Activated CD4-positive, alpha-beta T cell treated with anti-CD3 and anti-CD28 coated beads, Interleukin-2, amount 50 U/mL, for 4 hours (primary cell): Measurements from ENCODE around the gene FAM171A2.
A peak's percentile ranks its signal among the peaks of the same experiment; 100 is the strongest.
"Not testable (repeated sequence)": the region's sequence is repeated elsewhere in the genome, so short reads cannot be mapped to it uniquely, and the experiment has no call there.

Source experiments
- DNase-seq, 2 experiments: peaks; one replicate each; pipeline ENCODE4 v3.0.0-alpha.2; 2020

Gene FAM171A2

GRCh38 chr17:44360144-44360533 is 3.5 kb downstream of the FAM171A2 start:
- no peak for DNase-seq

GRCh38 chr17:44359458-44360143 is 4.1 kb downstream of the FAM171A2 start:
- DNase-seq = no peak

DNA sequence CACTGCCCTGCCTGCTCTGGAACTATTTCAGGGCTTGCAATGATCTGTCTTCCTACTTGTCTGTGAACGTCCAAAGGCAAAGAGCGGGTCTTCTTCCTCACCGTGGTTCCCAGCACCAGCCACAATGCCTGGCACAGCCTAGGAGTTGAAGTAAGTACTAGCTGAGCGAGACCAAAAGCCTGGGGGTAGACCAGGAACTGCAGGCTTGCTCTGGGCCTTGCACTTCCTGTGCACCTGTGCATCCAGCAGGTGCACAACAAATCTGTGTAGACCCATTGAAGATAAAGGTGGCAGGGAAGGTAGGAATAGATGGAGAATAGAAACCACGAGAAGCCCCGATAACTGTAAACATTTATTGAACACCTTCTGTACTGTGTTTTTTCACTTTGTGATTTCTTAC is 4.6 kb downstream of the FAM171A2 start:
- no peak for DNase-seq

DNA sequence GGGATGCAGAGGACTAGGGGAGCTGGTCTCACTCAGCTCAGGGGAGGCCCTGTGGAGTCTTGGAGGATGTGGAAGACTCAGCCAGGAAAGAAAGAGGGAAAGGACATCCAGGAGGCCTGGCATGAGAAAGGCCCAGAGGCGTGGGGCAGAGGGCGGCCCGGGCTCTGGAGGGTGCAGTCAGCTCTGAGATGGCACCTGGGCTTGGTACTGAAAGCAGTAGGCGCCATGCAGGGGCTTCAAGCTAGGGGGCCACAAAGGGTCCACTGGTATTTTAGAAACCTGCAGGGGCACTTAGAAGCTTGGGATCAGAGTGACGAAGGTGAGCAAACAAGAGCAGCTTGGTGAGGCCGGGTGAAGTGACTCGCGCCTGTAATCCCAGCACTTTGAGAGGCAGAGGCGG is 5.6 kb downstream of the FAM171A2 start:
- no peak for DNase-seq

- DNase-seq = no peak
Observed at GRCh38 chr17:44356241-44356640, 7.4 kb downstream of the FAM171A2 start.

GRCh38 chr17:44355642-44356099 is 8.0 kb downstream of the FAM171A2 start:
- no peak for DNase-seq

DNA sequence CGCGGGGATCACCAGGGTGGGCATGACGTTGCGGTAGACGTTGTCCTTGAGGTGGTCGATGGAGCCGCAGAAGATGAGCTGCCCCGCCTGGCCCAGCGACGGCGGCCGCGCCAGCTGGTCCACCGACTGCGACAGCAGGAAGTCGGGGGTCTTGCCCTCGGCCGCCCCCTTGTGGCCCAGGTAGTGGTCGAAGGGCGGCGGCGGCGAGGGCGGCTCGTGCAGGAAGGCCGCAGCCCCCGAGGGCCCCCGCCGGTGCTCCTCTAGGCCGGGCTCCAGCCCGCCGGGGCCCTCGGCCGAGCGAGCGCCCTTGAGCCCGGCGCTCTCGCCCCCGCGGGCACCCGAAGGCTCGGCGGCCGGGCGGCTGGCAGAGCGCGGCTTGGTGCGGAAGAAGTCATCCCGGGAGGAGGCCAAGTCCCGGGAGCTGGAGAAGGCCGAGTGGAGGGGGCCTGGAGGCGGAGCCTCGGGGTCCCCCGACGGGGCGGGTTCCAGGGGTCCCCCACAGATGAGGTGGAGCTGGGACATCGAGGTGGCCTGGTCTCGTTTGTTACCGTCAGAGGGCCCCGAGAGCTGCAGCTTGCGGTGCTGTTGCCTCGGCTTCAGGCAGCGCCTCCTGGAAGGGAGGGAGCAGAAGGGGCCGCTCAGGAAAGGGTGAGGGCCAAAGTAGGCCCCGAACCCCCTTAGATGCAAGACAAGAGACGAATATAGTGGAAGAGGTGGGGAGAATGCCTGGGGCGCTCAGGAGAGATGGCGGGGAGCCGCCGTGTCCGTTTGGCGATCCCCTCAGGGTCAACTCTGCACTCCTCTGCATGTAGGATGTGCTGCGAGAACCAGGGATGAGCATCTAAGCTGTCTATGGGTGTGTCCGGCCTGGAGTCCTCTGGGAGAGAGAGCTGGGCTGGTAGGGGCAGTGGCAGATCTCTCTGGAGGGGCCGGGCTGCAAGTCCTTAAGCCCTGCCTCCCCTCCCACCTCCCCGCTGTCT is 8.8 kb downstream of the FAM171A2 start:
- peak; percentile 48 for DNase-seq

- DNase-seq = no peak
Observed at GRCh38 chr17:44353672-44354331, 9.9 kb downstream of the FAM171A2 start.

DNA sequence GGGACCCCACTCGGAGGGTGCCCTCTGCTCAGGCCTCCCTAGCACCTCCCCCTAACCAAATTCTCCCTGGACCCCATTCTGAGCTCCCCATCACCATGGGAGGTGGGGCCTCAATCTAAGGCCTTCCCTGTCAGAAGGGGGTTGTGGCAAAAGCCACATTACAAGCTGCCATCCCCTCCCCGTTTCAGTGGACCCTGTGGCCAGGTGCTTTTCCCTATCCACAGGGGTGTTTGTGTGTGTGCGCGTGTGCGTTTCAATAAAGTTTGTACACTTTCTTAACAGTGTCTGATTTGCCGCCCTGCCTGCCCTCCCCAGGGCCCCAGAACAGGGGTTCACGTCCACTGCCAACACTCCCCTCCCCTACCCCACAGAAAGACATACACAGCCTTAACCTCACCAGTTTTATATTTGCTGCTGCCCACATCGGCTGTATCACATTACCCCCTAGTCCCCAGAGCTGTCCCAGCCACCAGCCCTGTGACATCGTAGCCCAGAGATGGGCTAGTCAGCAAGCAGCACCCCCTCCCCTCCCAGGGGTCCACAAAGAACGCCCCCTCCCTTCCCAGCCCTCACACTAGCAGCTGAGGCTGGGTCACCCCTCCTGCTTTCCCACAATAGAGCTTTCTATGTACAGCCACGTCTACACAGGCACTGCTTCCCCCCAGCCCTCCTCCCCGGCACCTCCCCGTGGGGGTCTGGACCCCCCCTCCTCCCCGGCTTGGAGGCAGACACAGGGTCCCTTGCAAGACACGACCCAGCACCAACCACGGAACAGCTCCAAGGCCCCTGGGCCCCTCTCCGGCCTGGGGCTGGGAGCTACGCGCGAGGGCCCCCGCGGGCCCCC is 10.6 kb downstream of the FAM171A2 start:
- no peak for DNase-seq

- no peak for DNase-seq
Observed at GRCh38 chr17:44351961-44352827, 11.5 kb downstream of the FAM171A2 start.

- no peak for DNase-seq
Observed at GRCh38 chr17:44351464-44351863, 12.2 kb downstream of the FAM171A2 start.

- peak; percentile 68 to 69 for DNase-seq
Observed at GRCh38 chr17:44350733-44351226, 12.9 kb downstream of the FAM171A2 start.

GRCh38 chr17:44349553-44350070 is 14.0 kb downstream of the FAM171A2 start:
- DNase-seq = no peak

DNA sequence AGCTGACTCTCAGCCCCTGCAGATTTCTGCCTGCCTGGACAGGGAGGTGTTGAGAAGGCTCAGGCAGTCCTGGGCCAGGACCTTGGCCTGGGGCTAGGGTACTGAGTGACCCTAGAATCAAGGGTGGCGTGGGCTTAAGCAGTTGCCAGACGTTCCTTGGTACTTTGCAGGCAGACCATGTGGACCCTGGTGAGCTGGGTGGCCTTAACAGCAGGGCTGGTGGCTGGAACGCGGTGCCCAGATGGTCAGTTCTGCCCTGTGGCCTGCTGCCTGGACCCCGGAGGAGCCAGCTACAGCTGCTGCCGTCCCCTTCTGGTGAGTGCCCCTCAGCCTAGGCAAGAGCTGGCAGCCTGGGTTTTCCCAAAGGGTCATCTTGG is 14.7 kb downstream of the FAM171A2 start:
- DNase-seq = no peak

- no peak for DNase-seq
Observed at GRCh38 chr17:44348234-44348987, 15.2 kb downstream of the FAM171A2 start.

- DNase-seq = not testable (repeated sequence)
Observed at GRCh38 chr17:44347206-44348055, 16.2 kb downstream of the FAM171A2 start.

DNA sequence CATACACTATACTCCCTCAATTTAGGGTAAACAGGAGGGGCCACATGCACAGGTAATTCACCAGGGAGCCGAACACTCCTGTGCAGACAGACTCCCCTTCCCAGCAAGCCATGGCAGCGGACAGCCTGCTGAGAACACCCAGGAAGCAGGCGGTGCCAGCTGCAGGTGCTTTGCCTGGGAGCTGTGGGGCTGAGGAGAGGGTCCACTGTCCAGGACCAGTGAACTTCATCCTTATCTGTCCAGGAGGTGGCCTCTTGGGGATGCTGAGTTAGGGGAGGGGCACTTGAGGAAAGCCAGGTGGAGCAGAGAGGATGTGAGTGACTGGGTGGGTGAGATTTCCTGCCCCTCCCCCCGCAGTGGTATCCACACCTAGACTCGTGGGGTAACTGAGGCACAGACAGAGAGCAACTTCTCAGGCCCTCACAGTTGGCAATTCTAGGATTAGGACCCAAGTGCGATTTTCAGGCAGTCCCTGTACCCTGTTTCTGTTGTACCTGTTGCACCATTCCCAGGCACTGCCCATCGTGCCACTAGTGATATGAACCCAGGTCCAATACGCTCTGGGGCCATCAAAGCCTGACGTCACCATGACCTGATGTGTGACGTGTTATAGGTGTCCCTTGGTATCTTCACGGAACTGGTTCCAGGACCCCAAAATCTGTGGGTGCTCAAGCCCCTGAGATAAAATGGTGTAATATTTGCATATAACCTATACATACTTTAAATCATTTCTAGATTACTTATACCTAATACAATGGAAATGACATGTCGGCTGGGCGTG is 17.4 kb downstream of the FAM171A2 start:
- no peak for DNase-seq

GRCh38 chr17:44345454-44346026 is 18.1 kb downstream of the FAM171A2 start:
- no peak for DNase-seq
